NCI-H460 (cell line): ENCODE measurements around the gene TSGA10IP. TPM values are rescaled to one million over a fixed set of nuclear protein-coding genes. Genes with fewer than 3 reads are reported as not detected.

ENCODE experiments used
- DNase-seq: peaks from one replicate; pipeline ENCODE4 v3.0.0-alpha.2; 2016; ENCODE audit warnings: low read depth; ENCODE audit errors: extremely low read depth
- total RNA-seq: library from RNA; depleted of rRNA; stranded (reverse); fragments of >200 nt; shearing (Covaris generic); gene quantifications from 2 replicates; pipeline ENCODE4 v1.2.3, GENCODE V29; 2014

TSGA10IP gene
- total RNA-seq, 1 experiment from 2014 or later: not detected

DNA sequence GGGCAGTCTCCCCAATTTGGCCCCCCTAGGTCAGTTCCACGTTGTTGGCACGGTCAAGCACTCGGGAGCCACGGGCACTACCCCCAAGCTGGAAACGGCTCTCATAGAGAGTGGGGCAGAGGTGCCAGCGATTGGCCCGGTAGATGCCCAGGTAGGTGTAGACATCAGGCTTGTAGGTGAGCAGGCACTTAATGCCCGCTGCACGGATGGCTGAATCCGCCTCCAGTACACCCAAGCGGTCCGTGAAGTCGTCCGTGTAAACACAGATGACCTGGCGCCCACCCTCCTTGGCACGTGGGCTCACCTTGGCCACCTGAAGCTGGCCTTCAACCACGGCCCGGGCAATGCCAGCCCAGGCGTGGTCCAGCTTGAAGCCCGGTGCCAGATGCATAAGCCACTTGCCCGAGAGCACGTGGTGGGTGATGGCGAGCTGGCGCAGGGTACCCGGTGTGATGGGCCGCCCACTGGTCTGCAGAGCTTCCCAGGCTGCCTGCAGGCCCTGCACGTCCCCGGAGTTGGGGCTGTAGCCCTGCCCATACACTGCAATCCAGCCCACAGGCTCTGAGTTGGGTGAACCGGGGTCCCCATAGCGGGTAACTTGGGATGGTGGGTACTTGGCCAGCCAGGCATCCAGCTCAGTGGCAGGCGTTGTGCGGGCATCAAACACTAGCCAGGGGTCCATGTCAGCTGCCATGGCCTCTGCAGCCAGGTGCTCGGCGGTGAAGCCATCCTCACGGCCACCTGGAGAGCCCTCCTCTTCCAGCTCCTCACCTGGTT is 27.7 kb upstream of the TSGA10IP start:
- DNase-seq: no peak

DNA sequence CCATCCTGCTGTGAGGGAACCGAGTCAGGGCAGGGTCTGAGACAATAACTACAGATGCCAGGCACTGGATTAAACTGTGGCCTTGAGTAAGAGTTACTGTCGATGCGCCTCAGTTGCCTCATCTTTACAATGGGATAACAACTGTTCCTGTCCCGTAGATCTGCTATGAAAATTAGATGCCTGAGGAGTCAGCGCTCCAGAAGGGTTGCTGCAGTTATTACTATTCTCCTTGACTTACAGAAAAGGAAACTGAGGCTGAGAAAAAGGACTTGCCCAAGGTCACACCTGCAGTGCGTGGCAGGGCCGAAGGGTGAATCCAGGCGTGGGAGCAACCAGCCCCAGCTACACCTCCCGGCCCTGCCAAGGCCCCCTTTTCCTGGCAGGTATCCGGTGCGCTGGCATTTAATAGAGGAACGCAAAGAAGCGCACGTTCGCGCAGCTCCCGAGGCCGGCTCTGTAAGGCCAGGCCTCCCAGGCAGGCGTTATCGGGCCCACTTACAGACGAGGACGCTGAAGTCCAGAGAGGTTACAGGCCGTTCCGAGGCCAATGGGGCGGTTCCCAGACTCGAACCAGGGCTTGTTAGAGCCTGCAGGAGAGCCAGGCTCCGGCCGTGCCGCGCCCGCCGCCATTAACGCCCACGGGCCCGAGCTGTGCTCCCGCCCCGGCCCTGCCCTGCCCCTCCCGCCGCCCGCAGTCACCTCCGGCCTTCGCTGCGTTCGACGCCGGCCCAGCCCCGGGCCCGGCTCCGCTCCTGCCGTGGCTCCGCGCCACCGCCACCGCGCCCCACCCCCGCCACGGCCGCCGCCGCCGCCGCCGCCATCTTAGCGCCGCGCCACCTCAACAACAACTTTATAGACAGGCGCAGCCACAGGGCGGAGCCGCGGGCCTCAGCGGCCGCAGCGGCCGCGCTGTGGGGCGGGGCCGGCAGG is 26.8 kb upstream of the TSGA10IP start, which contains the start of gene C11orf68:
TSS of gene C11orf68 (minus strand) at position 852 of the 930 bp plus-strand sequence. CDS start at position 821, 31 bp downstream.
- no peak for DNase-seq

DNA sequence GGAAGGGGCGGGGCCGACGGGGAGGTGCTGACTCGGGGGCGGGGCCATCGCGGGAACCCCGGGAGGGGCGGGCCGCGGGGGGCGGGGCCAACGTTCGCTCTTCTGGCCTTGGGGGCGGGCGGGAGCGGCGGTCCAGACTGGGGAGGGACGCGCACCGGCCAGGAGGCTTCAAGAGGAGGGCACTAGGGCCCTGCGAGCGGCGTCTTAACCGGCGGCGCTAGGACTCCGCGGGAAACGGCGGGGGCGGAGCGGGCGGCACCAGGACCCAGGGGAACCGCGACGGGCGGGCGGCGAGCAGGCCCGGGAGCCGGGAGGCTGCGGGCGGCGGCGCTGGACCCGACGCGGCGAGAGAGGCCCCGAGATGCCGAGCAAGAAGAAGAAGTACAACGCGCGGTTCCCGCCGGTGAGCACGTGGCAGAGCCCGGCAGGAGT is 26.1 kb upstream of the TSGA10IP start, which contains the start of gene DRAP1:
TSS of gene DRAP1 (plus strand) at position 286 of the 432 bp plus-strand sequence. CDS start at position 362, 76 bp downstream.
- peak; percentile 95 for DNase-seq

DNA sequence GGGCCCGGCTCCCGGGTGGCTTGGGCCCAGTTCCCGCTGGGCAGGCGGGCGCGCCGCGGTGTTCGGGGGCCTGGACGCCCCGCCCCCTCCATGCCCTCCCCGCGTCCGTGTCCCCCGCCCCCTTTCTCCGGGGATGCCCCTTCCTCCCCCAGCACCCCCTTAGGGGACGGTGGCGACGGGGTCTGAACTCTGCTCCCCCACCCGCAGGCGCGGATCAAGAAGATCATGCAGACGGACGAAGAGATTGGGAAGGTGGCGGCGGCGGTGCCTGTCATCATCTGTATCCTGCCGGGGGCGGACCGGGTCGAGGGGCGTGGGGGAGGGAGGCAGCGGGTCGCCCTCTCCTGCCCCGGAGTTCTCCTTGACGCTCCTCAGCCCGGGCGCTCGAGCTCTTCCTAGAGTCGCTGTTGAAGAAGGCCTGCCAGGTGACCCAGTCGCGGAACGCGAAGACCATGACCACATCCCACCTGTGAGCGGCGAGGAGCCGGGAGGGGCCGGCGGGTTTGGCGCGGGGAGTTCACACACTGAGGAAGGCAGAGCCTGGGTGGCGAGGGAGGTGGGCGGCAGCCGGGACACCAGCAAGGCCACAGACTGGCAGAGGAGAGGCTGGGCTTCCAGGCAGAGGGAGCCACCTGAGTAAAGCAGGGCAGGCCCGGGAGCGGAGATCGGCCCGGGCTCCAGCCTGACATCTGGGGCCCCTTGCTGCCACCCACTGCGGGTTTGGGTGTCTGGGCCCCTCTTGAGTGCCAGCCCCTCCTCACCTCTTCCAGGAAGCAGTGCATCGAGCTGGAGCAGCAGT is 25.5 kb upstream of the TSGA10IP start:
- DNase-seq: no peak

DNA sequence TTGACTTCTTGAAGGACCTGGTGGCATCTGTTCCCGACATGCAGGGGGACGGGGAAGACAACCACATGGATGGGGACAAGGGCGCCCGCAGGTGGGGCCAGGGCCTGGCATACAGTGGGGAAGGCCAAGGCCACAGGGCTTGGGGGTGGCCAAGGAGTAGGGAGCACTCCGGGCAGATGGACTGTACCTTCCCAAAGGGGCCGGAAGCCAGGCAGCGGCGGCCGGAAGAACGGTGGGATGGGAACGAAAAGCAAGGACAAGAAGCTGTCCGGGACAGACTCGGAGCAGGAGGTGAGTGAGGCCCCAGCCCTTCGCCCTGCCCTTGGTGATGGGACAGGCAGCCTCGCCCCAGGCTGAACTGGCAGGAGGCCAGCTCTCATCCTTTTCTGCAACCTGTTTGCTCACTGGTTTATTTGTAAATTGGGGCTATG is 24.9 kb upstream of the TSGA10IP start:
- DNase-seq: no peak

DNA sequence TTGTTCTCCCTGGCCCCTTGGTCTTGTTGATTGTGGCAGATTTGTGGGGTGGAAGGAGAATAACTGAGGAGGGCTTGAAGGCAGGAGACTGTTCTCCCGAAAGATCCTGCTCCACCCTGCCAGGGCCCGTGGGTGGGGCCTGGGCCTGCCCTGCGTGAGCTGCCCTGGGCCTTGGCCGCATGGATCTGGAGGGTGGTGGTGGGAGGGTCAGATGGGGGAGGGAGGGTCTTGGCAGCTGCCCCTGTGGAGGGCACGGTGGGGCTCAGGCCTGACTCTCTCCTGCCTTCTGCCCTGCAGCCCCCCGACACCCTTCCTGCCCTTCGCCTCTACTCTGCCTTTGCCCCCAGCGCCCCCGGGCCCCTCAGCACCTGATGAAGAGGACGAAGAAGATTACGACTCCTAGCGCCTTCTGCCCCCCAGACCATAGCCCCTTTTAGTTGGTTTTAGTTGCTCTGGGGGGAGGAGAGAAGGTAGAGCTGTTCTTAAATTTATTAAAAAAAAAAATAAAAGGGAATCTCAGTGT is 24.2 kb upstream of the TSGA10IP start:
- DNase-seq: no peak

DNA sequence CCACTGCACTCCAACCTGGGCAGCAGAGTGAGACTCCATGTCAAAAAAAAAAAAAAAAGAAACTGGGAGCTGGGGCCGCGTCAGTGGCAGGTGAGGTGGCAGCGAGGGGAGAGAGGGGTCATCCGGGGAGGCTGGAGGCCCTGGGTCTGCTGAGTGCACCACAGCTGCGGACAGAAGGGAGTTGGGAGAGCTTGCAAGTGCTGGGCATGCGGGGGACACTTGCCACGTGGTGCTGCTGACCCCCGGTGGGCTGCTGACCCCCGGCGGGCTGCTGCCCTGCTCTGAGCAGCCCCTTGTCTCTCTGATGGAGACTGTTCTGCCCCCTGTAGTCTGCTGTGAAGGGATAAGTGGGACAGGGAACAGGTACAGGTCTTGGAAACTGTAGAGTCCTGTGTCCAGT is 23.4 kb upstream of the TSGA10IP start:
- no peak for DNase-seq

DNA sequence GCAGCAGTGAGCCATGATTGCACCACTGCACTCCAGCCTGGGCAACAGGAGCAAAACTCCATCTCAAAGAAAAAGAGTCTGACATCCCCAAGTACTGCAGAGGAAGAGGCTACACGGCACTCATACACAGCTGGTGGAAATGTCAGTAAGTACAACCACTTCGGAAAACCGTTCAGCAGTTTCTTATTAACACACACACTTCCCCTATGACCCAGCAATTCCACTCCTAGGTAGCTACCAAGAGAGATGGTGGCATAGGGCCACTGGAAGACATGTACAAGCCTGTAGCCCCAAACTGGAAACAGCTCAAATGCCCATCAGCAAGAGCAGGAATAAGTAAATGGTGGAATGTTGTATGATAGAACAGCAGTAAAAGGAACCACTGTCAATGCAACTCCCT is 22.7 kb upstream of the TSGA10IP start:
- no peak for DNase-seq

DNA sequence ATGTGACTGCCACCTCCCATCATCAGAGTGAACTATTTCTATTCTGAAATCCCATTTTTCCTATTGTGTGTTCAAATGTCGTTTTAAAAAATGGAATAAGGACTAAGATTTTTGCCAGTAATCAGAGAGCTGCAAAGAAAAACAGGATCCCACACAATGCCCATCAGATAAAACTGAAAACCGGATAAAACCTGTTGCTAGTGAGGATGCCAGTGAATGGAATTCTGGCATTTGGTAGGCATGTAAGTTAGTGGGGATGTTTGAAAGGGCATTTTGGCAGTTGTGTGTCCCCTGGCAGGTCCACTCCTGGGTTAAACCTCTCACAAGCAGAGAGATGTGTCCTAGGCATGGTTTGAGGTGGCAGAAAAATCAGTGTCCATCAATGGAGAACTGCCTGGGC is 19.9 kb upstream of the TSGA10IP start:
- DNase-seq: no peak

DNA sequence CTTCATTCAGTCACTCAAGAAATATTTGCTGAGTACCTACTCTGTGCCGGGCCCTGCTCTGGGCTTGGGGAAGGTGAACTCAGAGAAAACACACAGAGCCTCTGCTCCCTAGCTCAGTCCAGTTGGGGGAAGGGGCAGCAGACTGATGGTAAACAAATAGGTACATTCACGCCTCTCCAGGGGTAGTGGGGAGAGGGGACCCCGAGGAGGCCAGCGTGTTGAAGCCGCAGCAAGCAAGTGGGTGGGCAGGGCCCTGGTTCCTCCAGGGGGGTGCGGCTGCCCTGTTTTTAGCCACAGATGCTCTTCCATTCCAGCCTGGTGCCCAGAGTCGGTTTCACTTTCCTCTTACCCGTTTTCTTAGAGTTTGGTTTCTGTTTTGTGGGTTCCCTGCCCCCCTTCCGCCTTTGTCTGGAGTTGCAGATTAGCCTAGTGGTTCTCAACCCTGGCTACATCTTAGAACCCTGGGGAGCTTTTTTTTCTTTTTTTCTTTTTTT is 17.3 kb upstream of the TSGA10IP start:
- no peak for DNase-seq

DNA sequence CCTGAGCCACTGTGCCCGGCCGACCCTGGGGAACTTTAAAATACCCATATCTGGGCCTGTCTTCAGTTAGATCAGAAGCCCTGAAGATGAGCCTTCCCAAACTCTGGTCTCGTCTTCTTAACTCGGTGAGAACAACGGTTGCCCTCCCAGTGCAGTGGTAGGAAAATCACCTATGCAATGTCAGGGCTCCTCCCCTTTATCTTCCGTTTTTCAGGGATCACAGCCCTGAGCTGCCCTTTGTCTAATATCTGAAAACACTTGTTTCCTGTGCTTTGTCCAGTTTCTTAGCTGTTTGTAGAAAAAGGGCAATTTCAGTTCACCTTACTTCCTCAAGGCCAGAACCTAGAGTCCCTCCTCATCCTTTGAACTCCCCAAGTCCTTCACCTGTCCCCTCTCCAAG is 16.6 kb upstream of the TSGA10IP start:
- DNase-seq: no peak

DNA sequence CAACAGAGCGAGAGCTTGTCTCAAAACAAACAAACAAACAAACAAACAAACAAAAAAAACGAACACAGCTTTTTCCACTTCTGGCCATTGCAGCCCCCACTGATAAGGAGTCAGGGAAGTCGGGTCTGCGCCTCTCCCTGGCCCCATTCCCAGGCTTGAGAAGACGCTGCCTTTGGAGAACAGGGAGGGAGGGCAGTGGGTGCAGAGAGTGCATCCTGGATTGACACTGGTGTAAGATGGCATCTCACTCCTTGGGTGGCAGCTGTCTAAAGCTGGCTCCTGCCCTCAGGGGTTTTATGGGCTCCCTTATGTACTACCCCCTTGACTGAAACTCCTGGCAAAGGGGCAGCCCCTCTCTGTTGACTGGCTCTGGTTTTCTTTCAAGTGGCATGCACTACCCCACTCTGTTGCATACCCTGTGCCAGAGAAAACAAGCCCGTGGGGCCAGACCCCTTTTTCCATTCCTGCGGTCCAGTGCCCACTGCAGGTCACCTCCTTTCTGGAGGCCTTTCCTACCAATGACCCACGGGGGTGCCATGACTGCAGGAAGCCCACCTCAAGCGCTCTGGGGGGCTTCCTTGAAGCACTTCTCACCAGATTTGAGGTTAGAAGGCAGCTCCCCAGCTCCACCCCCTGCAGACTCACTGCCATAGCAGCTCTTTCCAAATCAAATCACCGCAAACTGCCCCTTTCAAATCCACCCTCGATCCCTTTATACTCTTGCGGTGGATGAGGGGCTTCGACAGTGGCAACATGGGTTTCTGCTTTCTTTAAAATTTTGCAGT is 13.3 kb upstream of the TSGA10IP start:
- DNase-seq: no peak

DNA sequence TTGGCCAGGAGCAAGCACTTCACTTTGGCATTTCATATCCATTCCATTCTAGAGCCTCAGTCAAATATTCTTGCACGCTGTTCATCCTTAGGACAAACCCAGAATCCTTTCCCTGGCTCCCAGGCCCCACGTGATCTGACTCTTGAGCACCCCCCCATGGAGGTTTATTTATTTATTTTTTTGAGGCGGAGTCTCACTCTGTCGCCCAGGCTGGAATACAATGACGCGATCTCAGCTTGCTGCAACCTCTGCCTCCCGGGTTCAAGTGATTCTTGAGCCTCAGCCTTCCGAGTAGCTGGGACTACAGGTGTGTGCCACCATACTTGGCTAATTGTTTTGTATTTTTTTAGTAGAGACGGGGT is 12.7 kb upstream of the TSGA10IP start:
- no peak for DNase-seq

DNA sequence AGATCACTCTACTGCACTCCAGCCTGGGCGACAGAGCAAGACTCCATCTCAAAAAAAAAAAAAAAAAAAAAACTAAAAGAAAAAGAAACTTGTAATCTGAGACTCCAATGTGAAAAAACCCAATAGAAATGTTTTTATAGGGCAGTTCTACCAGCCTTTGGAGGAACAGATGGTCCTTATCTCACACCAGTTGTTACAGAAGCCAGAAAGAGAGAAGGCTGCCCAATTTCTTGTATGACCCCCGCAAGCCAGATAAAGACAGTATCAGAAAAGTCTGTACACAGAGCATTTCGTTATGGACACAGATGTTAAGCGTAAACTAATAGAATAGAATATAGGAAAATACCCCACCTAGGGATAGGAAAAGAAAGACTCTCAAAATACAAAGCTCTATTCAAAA is 11.3 kb upstream of the TSGA10IP start:
- no peak for DNase-seq

DNA sequence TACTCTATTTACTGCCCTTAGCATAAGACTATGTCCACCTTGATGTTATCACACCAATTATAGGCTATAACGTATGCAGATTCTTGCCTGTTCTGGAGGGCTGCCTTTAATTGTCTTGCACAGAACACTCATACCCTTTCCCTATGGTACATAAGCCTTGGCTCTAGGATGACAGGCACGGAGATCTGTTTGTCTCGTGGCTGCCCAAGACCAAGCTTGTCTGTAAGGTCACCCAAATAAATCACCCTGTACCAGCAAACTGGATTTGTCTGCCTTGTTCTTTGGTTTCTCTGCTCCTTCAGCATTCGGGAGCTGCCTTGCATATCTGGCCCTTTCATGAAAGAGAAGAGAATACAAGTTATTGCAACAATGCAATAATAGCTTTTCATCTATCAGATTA is 7.5 kb upstream of the TSGA10IP start:
- DNase-seq: no peak

DNA sequence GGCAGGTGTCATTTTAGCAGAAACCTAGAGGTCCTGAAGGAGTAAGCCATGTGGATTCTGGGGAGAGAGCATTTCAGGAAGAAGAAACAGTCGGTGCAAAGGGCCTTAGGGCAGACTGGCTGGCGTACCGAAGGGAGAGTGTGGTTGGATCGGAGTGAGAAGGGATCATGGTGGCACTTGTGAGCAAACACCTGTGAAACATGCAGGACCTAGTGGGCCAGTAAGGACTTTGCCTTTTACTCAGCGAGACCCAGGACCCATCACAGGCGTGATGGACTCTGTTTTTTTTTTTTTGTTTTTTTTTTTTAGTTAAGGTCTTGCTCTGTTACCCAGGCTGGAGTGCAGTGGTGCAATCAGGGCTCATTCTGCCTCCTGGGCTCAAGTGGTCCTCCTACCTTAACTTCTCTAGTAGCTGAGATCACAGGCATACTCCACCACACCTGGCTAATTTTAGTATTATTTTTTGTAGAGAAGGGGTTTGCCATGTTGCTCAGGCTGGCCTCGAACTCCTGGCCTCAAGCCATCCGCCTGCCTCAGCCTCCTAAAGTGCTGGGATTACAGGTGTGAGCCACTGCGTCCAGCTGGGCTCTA is 3.5 kb upstream of the TSGA10IP start:
- DNase-seq: no peak

DNA sequence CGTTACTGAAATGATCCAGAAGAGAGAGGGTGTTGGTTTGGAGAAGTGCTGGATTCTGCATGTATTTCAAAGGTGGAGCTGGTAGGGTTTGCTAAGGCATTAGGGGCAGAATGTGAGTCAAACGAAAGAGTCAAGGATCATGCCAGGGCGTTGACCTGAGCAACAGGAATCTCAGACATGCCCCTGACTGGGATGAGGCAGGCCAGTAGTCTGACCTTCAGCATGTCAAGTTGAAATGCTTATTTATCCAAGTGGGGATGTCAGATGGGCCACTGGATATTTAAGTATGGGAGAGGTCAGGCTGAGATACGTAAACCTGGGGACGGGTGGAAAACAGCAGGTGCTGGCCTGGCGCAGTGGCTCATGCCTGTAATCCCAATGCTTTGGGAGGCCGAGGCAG is 2.7 kb upstream of the TSGA10IP start:
- no peak for DNase-seq

DNA sequence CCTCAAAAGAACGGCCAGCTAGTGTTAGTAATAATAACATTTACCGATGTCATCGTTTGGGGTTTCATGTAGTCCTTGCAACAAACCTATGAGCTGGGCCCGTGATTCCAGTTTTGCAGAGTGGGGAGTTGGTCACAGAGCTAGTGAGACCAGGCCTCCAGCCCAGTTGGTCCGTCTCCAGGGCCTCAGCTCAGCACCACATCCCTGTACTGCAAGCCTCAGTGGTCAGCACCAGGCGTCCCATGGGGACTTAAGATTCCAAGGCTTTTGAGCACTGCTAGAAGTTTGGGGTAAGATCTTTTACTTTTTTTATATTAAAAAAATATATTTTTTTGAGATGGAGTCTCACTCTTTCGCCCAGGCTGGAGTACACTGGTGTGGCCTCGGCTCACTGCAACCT is 1.1 kb upstream of the TSGA10IP start:
- DNase-seq: no peak

DNA sequence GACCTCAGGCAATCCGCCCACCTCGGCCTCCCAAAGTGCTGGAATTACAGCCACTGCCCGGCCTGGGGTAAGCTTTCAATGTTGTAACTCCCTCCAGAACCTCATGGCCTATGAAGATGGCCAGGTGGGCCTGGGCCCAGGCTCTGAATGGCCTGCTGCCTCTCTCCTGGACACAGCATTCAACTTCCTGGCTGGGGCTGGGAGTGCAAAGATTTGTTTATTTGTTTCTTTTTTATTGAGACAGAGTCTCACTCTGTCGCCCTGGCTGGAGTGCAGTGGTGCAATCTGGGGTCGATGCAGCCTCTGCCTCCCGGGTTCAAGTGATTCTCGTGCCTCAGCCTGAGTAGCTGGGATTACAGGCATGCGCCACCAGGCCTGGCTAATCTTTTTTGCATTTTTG is 513 bp upstream of the TSGA10IP start:
- DNase-seq: no peak
